ENCODE results near the gene AOC2.
"Not testable (repeated sequence)": the region's sequence is repeated elsewhere in the genome, so short reads cannot be mapped to it uniquely, and the experiment has no call there.

The AOC2 gene

GRCh38 chr17:42832934-42833766, 11.2 kb upstream of the AOC2 start, which contains the start of gene PSME3:
Gene PSME3 (plus strand): TSS chr17:42833397. CDS start chr17:42833632, 235 bp downstream.
- DNase-seq (ENCODE audit: low read depth in 2 of 2) = peak; percentile 80 to 81

- no peak for DNase-seq (ENCODE audit: low read depth in 2 of 2)
Measured at GRCh38 chr17:42833767-42834422, 10.5 kb upstream of the AOC2 start.

DNA sequence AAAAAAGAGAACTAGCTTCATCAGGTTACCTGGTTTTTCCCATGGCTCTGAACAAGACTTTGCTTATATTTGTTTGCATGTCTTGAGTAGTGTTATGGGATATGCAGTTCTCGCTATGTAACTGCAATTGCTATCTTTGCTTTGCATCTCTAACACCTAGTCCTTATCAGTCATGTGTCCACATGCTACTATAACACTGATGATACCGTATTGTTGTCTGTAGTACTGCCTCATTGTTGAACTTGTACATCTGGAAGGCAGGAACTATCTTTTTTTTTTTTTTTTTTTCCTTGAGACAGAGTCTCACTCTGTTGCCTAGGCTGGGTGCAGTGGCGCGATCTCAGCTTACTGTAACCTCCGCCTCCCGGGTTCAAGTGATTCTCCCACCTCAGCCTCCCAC, 8.6 kb upstream of the AOC2 start:
- DNase-seq (ENCODE audit: low read depth in 2 of 2) = no peak

DNA sequence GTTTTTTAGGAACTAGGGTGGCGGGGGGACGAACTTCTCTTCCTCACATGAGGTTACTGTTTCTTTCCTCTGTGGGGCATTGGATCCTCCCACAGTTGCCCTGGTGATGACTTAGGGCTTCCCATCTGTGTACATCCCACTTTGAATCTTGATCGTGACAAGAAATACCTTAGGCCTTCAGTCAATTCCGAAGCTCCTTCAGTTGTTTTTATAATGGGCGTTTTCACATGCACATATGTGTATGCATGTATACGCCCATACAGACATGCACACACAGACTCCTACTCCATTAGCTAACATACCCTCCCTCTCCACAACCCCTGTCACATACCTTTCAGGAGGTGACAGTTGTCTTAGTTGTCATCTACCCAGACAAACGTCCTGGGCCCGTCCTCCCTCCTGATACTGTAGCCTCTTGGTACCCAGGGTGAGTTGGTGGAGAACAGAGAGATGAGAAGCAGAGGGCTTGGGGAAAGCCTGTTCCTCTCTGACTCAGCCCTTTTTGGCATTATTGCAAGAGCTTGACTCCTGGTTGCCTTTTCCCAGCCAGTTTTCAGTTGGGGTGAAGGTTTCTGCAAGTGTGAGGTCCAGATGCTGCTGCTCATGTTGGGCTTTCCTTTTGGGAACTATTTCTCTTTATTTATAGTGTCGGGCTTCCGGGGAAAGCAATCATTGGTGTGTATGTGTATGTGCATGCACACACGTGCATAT, 2.2 kb upstream of the AOC2 start:
- no peak for DNase-seq (ENCODE audit: low read depth in 2 of 2)

DNA sequence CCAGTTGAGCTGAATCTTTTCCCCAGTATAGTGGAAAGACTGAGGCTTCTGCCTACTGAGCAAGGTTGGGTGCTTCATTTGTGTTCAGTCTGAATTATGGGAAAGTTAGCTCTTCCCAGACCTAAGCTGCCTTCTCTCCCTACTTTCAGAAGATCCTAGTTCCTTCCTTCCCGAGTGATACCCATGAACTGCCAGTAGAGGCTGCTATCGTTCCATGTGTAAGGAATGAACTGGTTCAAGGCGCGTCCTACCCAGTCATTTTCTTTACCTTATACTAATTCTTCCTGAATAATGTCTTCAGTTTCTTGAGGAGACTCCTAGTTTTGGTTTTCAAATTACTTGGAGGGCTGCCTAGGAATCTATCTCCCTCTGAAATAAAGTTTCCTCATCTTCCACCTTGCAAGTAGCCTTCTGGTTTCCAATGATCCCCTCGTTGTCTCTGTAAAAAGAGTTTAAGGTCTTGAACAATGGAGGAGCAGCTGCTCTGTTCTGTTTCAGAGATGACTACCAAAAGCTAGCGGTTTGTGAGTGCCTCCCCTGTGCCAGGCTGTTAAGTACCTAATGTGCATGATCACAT, 934 bp upstream of the AOC2 start:
- DNase-seq (ENCODE audit: low read depth in 2 of 2) = no peak

- no peak for DNase-seq (ENCODE audit: low read depth in 2 of 2)
Measured at GRCh38 chr17:42844761-42845555, 578 bp downstream of the AOC2 start.

DNA sequence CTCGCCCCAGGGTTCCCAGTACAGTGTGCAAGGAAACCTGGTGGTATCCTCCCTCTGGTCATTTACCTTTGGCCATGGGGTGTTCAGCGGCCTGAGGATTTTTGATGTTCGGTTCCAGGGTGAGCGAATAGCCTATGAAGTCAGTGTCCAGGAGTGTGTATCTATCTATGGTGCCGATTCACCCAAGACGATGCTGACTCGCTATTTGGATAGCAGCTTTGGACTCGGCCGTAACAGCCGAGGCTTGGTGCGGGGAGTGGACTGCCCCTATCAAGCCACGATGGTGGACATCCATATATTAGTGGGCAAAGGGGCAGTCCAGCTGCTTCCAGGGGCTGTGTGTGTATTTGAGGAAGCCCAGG, 1.2 kb downstream of the AOC2 start:
- DNase-seq (ENCODE audit: low read depth in 2 of 2) = no peak

- DNase-seq (ENCODE audit: low read depth in 2 of 2) = no peak
Measured at GRCh38 chr17:42845918-42846593, 1.7 kb downstream of the AOC2 start.

- DNase-seq (ENCODE audit: low read depth in 2 of 2) = no peak
Measured at GRCh38 chr17:42846594-42847280, 2.4 kb downstream of the AOC2 start.

- DNase-seq (ENCODE audit: low read depth in 2 of 2) = no peak
Measured at GRCh38 chr17:42848093-42848492, 3.7 kb downstream of the AOC2 start.

DNA sequence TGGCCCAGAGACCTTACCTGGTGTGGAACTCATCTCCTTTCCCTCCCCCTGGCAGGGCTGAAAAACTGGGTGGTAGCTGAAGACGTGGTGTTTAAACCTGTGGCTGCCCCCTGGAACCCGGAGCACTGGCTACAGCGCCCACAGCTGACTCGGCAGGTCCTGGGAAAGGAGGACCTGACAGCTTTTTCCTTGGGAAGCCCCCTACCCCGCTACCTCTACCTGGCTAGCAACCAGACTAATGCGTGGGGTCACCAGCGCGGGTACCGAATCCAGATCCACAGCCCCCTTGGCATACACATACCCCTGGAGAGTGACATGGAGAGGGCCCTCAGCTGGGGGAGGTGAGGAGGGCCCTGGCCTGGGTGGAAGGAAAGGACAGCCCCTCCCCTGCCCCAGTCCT, 4.7 kb downstream of the AOC2 start:
- no peak for DNase-seq (ENCODE audit: low read depth in 2 of 2)

DNA sequence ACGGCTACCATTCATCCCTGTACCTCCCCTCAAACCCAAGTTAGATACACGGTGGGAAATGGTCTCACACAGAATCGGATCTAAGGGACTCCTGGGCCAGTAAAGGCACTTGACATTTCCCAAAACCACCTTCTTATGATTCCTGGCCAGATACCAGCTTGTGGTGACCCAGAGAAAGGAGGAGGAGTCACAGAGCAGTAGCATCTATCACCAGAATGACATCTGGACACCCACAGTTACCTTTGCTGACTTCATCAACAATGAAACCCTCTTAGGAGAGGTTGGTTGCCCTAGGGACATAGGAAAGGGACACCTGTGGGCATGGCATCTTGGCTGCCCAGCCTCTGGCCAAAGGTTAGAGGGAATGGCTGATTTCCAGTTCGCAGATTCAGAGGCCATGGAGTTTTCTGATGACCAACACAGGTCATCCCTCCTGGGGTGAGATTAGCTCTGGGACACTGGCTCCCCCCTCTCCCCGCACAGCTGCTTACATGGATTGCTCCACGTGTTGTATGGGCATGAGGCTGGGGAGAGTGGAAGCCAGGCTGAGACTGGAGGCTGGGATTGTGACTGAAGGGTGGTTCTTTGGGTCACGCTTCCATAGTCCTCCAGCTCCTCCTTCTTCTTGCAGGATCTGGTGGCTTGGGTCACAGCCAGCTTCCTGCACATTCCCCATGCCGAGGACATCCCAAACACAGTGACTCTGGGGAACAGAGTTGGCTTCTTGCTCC, 5.2 kb downstream of the AOC2 start:
- no peak for DNase-seq (ENCODE audit: low read depth in 2 of 2)

DNA sequence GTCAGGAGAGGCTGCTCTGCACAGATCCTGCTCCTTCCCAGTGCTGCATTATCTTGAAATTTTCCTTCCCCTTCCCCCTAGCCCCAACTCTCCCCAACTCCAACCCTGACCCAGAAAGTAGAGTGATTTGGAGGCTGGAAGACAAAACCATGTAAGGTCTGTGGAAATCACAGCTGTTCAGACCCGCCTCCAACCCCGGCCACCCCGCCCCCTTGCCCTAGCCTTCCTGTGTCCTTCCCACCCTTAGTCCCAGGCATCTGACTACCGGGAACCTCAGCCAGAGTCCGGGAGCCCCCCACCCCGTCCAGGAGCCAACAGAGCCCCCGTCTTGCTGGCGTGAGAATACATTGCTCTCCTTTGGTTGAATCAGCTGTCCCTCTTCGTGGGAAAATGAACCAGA, 6.6 kb downstream of the AOC2 start, which contains the start of gene AOC3:
Gene AOC3, plus strand, starts transcription at position 246 of the 400 bp plus-strand sequence. Its CDS starts 145 bp downstream, at position 391.
- no peak for DNase-seq (ENCODE audit: low read depth in 2 of 2)

- DNase-seq (ENCODE audit: low read depth in 2 of 2) = not testable (repeated sequence)
Measured at GRCh38 chr17:42851371-42852240, 7.2 kb downstream of the AOC2 start.

DNA sequence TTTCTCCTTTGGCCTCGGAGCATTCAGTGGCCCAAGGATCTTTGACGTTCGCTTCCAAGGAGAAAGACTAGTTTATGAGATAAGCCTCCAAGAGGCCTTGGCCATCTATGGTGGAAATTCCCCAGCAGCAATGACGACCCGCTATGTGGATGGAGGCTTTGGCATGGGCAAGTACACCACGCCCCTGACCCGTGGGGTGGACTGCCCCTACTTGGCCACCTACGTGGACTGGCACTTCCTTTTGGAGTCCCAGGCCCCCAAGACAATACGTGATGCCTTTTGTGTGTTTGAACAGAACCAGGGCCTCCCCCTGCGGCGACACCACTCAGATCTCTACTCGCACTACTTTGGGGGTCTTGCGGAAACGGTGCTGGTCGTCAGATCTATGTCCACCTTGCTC, 8.0 kb downstream of the AOC2 start:
- no peak for DNase-seq (ENCODE audit: low read depth in 2 of 2)

GRCh38 chr17:42853004-42853403, 8.6 kb downstream of the AOC2 start:
- DNase-seq (ENCODE audit: low read depth in 2 of 2) = no peak

DNA sequence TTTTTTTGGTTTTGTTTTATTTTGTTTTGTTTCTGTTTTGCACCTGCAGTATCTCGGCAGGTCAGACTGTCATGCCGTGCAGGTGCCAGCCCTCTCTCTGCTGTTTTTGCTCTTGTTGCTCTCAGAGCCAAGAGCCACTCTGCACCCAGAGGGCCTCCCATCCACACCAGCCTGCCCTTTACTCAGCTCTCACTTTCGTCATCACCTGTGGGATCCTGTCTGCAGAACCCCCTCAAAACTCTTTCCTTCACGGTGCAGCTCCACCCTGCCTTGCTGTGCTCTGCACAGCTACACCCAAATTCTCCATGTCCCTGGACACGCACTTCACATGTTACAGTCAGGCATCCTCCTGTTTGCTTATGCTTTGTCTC, 9.2 kb downstream of the AOC2 start:
- DNase-seq (ENCODE audit: low read depth in 2 of 2) = no peak

GRCh38 chr17:42853968-42854790, 9.8 kb downstream of the AOC2 start:
- no peak for DNase-seq (ENCODE audit: low read depth in 2 of 2)

Measured in stimulated activated CD8-positive, alpha-beta memory T cell treated with anti-CD3 and anti-CD28 coated beads, Interleukin-7, amount 100 ng/mL, for 1 hour (primary cell).